ENCODE results near the gene CTNNBL1.
"Not testable (repeated sequence)": the region's sequence is repeated elsewhere in the genome, so short reads cannot be mapped to it uniquely, and the experiment has no call there.

The CTNNBL1 gene

GRCh38 chr20:37827605-37828004 lies 133.8 kb downstream of the CTNNBL1 start:
- no peak for DNase-seq

- DNase-seq, result no peak
Measured at GRCh38 chr20:37828684-37829083, 134.9 kb downstream of the CTNNBL1 start.

GRCh38 chr20:37829128-37829527 lies 135.3 kb downstream of the CTNNBL1 start:
- DNase-seq, result no peak

GRCh38 chr20:37833221-37833896 lies 139.5 kb downstream of the CTNNBL1 start:
- DNase-seq, result no peak

- DNase-seq, result no peak
Measured at GRCh38 chr20:37836926-37837325, 143.1 kb downstream of the CTNNBL1 start.

GRCh38 chr20:37837924-37838323 lies 144.1 kb downstream of the CTNNBL1 start:
- no peak for DNase-seq

GRCh38 chr20:37838769-37839431 lies 145.1 kb downstream of the CTNNBL1 start:
- no peak for DNase-seq

- DNase-seq, result no peak
Measured at GRCh38 chr20:37839432-37839827, 145.6 kb downstream of the CTNNBL1 start.

- DNase-seq, result no peak
Measured at GRCh38 chr20:37839955-37840354, 146.1 kb downstream of the CTNNBL1 start.

- no peak for DNase-seq
Measured at GRCh38 chr20:37841389-37841788, 147.6 kb downstream of the CTNNBL1 start.

- no peak for DNase-seq
Measured at GRCh38 chr20:37841971-37842370, 148.1 kb downstream of the CTNNBL1 start.

GRCh38 chr20:37845241-37845681 lies 151.4 kb downstream of the CTNNBL1 start:
- no peak for DNase-seq

- DNase-seq, result no peak
Measured at GRCh38 chr20:37845878-37846277, 152.0 kb downstream of the CTNNBL1 start.

- no peak for DNase-seq
Measured at GRCh38 chr20:37846573-37846972, 152.7 kb downstream of the CTNNBL1 start.

- no peak for DNase-seq
Measured at GRCh38 chr20:37848706-37849105, 154.9 kb downstream of the CTNNBL1 start.

- DNase-seq, result no peak
Measured at GRCh38 chr20:37849156-37849555, 155.3 kb downstream of the CTNNBL1 start.

GRCh38 chr20:37849566-37849965 lies 155.7 kb downstream of the CTNNBL1 start:
- no peak for DNase-seq

- no peak for DNase-seq
Measured at GRCh38 chr20:37850036-37850592, 156.3 kb downstream of the CTNNBL1 start.

- DNase-seq, result no peak
Measured at GRCh38 chr20:37850724-37851355, 157.0 kb downstream of the CTNNBL1 start.

- DNase-seq, result no peak
Measured at GRCh38 chr20:37852666-37853065, 158.8 kb downstream of the CTNNBL1 start.

- DNase-seq, result peak; percentile 24
Measured at GRCh38 chr20:37853823-37854375, 160.1 kb downstream of the CTNNBL1 start.

- not testable (repeated sequence) for DNase-seq
Measured at GRCh38 chr20:37856034-37856433, 162.2 kb downstream of the CTNNBL1 start.

GRCh38 chr20:37856932-37857660 lies 163.3 kb downstream of the CTNNBL1 start:
- peak; percentile 9 for DNase-seq

All from activated CD4-positive, alpha-beta T cell treated with anti-CD3 and anti-CD28 coated beads, Interleukin-10, Interleukin-2, amounts not matched to agents 100 ng/mL and 50 ng/mL, durations not matched to agents 16 hours and 8 hours (primary cell).